HFF-Myc (cell line): ENCODE results near the gene TMEM182.

ENCODE experiments used
- DNase-seq: peaks from one replicate; pipeline ENCODE4 v3.0.0-alpha.2; 2011; ENCODE audit warnings: low read depth; ENCODE audit errors: extremely low read depth
- H3K4me3 ChIP-seq: replicated peaks from 2 replicates; pipeline ENCODE4 v1.5.1; 2011; ENCODE audit warnings: low read depth, mild to moderate bottlenecking, control low read depth, low read length
- TF ChIP-seq, protein P1 (sequence below): IDR thresholded peaks from 2 replicates; pipeline ENCODE4 v1.5.1; 2012; ENCODE audit warnings: mild to moderate bottlenecking, low read depth, low read length, control low read depth; ENCODE audit errors: missing control alignments

The TMEM182 gene

DNA sequence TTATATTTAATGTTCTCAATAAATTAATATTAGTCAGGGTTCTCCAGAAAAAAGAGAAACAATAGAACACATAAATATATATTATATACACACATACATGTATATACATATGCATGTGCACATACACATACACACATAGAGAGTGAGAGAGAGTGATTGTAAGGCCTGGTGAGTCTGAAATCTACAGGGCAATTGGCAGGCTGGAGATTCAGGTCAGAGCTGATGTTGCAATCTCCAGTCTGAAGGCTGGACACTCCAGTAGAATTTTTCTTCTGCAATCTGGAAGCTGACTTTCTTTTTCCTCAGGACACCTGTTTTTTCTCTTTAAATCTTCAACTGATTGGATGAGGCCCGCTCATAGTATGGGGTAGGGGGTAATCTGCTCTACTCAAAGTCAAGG, 3.2 kb downstream of the TMEM182 start:
- DNase-seq: no peak
- H3K4me3 ChIP-seq: no peak overlapping the region
- TF ChIP-seq, protein P1, sequence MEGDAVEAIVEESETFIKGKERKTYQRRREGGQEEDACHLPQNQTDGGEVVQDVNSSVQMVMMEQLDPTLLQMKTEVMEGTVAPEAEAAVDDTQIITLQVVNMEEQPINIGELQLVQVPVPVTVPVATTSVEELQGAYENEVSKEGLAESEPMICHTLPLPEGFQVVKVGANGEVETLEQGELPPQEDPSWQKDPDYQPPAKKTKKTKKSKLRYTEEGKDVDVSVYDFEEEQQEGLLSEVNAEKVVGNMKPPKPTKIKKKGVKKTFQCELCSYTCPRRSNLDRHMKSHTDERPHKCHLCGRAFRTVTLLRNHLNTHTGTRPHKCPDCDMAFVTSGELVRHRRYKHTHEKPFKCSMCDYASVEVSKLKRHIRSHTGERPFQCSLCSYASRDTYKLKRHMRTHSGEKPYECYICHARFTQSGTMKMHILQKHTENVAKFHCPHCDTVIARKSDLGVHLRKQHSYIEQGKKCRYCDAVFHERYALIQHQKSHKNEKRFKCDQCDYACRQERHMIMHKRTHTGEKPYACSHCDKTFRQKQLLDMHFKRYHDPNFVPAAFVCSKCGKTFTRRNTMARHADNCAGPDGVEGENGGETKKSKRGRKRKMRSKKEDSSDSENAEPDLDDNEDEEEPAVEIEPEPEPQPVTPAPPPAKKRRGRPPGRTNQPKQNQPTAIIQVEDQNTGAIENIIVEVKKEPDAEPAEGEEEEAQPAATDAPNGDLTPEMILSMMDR: no peak

DNA sequence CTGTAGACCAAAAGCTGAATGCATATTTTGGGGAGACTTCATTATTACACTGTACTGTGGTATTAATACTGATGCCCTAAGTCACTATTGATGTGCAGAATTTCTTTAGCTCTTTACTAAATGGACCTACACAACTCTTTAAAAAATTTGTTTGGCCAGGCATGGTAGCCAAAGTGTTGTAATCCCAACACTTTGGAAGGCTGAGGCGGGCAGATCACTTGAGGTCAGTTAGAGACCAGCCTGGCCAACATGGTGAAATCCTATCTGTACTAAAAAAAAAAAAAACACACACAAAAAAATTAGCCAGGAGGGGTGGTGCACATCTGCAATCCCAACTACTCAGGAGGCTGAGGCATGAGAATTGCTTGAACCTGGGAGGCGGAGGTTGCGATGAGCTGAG, 6.4 kb downstream of the TMEM182 start:
- DNase-seq: no peak
- TF ChIP-seq, protein P1: no peak
- H3K4me3 ChIP-seq: no peak overlapping the region

DNA sequence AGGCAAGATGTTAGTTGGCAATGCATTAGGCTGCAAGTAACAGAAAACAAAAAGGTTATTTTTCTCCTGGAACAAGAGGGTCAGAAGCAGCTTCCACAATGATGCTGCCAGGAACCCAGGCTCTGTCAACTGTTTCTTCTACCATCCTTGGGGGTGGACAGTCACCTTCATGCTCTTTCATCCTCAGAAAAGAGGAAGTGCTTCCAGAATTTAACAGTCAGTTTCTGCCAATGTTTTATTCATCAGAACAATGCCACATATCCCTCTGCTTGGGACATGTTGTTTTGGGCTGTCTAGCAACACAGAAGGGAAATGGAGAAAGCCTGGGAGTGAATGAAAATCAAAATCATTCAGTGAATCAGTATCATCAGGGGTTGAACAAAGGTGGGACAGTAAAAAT, 7.1 kb downstream of the TMEM182 start:
- TF ChIP-seq, protein P1: no peak
- H3K4me3 ChIP-seq: no peak overlapping the region

GRCh38 chr2:102770506-102770905, 8.7 kb downstream of the TMEM182 start:
- no peak overlapping the region for H3K4me3 ChIP-seq
- no peak for DNase-seq
- TF ChIP-seq, protein P1: no peak

More for the DNA sequence above, 7.1 kb downstream of the TMEM182 start:
- DNase-seq: no peak

DNA sequence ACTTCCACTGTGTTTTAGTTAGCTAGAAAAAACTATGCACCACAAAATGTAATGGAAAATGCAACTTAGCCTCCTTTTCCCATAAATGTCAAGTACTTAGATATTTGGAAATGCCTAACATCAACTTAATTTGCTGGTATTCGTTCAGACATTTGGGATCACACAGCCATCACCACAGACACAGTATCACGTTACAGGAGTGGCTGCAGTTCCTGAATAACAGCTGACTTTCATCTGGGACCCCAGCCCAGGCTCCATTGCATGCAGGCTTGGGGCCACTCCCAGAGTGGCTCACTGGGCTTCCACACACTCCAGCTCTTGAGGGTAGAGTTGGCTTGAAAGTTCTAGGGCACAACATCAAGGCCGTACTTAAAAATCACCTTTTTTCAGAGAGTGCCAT, 9.3 kb downstream of the TMEM182 start:
- DNase-seq: no peak
- H3K4me3 ChIP-seq: no peak overlapping the region
- TF ChIP-seq, protein P1: no peak

GRCh38 chr2:102772659-102773058, 10.8 kb downstream of the TMEM182 start:
- TF ChIP-seq, protein P1: no peak
- H3K4me3 ChIP-seq: no peak overlapping the region
- DNase-seq: no peak

GRCh38 chr2:102773149-102773705, 11.4 kb downstream of the TMEM182 start:
- TF ChIP-seq, protein P1: no peak
- H3K4me3 ChIP-seq: no peak overlapping the region
- no peak for DNase-seq
